GM23338 (cell line): Measurements from ENCODE around the gene AFM. TPM values are rescaled to one million over a fixed set of nuclear protein-coding genes. Genes with fewer than 3 reads are reported as not detected.

Experiments used
- ATAC-seq: fragments of 200-7000 bp; cut with Tn5 transposase; 3 replicates; pipeline ENCODE4 v1.9.1; 2020
- DNase-seq: peaks from one replicate; pipeline ENCODE4 v3.0.0-alpha.2; 2015; ENCODE audit warnings: low spot score
- H2AFZ ChIP-seq: fragments of 200-600 bp; sonication (generic); 2 replicates; pipeline ENCODE4 v1.8.0; 2016; ENCODE audit warnings: antibody characterized with exemption, mild to moderate bottlenecking, moderate library complexity
- H3F3A ChIP-seq: fragments of 200-600 bp; sonication (generic); replicated peaks from 2 replicates; pipeline ENCODE4 v1.8.0; 2017; ENCODE audit warnings: antibody characterized with exemption, mixed run types, low read depth
- H3K27ac ChIP-seq: fragments of 200-600 bp; sonication (generic); 2 replicates; pipeline ENCODE4 v1.6.1; 2016; ENCODE audit warnings: low read depth
- H3K27me3 ChIP-seq: fragments of 200-600 bp; sonication (generic); 2 replicates; pipeline ENCODE4 v1.8.0; 2016; ENCODE audit warnings: mild to moderate bottlenecking, mixed run types, moderate library complexity; ENCODE audit not compliant: insufficient read depth
- H3K36me3 ChIP-seq: fragments of 200-600 bp; sonication (generic); 2 replicates; pipeline ENCODE4 v1.8.0; 2016; ENCODE audit warnings: mild to moderate bottlenecking; ENCODE audit not compliant: insufficient read depth
- H3K4me1 ChIP-seq: fragments of 200-600 bp; sonication (generic); 2 replicates; pipeline ENCODE4 v1.8.0; 2016; ENCODE audit warnings: mild to moderate bottlenecking, moderate library complexity; ENCODE audit not compliant: insufficient read depth
- H3K4me2 ChIP-seq: fragments of 200-600 bp; sonication (generic); 2 replicates; pipeline ENCODE4 v1.7.1; 2017; ENCODE audit warnings: mixed run types
- H3K4me3 ChIP-seq: fragments of 200-600 bp; sonication (generic); 2 replicates; pipeline ENCODE4 v1.6.1; 2016; ENCODE audit warnings: mixed run types
- H3K79me2 ChIP-seq: fragments of 200-600 bp; sonication (generic); replicated peaks from 2 replicates; pipeline ENCODE4 v1.8.0; 2017; ENCODE audit warnings: mild to moderate bottlenecking; ENCODE audit not compliant: insufficient read depth
- H3K9me2 ChIP-seq: fragments of 200-600 bp; sonication (generic); 2 replicates; pipeline ENCODE4 v1.8.0; 2017; ENCODE audit not compliant: insufficient read depth
- H4K20me1 ChIP-seq: fragments of 200-600 bp; sonication (generic); replicated peaks from 2 replicates; pipeline ENCODE4 v1.8.0; 2017; ENCODE audit warnings: mild to moderate bottlenecking; ENCODE audit not compliant: insufficient read depth
- H3K27ac Mint-ChIP-seq: 2 replicates; pipeline ENCODE4 v1.8.0; 2020; ENCODE audit warnings: inconsistent platforms, mild to moderate bottlenecking, moderate library complexity, mixed read lengths
- H3K27me3 Mint-ChIP-seq: 3 replicates; pipeline ENCODE4 v1.8.0; 2022; ENCODE audit warnings: low read depth, mild to moderate bottlenecking, moderate library complexity, mixed read lengths, inconsistent platforms; ENCODE audit not compliant: insufficient read depth, poor library complexity
- H3K36me3 Mint-ChIP-seq: 3 replicates; pipeline ENCODE4 v1.8.0; 2021; ENCODE audit warnings: low read depth, mild to moderate bottlenecking, inconsistent platforms, moderate library complexity, mixed read lengths
- H3K4me1 Mint-ChIP-seq: 3 replicates; pipeline ENCODE4 v1.8.0; 2020; ENCODE audit warnings: mild to moderate bottlenecking, inconsistent platforms, mixed read lengths
- H3K4me3 Mint-ChIP-seq: 3 replicates; pipeline ENCODE4 v1.8.0; 2021; ENCODE audit warnings: moderate library complexity, mild to moderate bottlenecking, inconsistent platforms, mixed read lengths
- H3K9me3 Mint-ChIP-seq: 3 replicates; pipeline ENCODE4 v1.8.0; 2020; ENCODE audit warnings: moderate library complexity, mild to moderate bottlenecking, inconsistent platforms, mixed read lengths
- EZH2 ChIP-seq: fragments of 200-600 bp; sonication (generic); IDR thresholded peaks from one replicate; pipeline ENCODE4 v1.8.0; 2017; ENCODE audit warnings: antibody characterized with exemption, mild to moderate bottlenecking, low read depth; ENCODE audit not compliant: unreplicated experiment
- EZH2phosphoT487 ChIP-seq: fragments of 200-600 bp; sonication (generic); IDR thresholded peaks from one replicate; pipeline ENCODE4 v1.8.1; 2018; ENCODE audit warnings: antibody characterized with exemption; ENCODE audit not compliant: unreplicated experiment
- NANOG ChIP-seq: IDR thresholded peaks from 2 replicates; pipeline ENCODE4 v1.6.1; 2016; ENCODE audit warnings: antibody characterized with exemption, borderline replicate concordance
- POLR2AphosphoS5 ChIP-seq: IDR thresholded peaks from 2 replicates; pipeline ENCODE4 v1.6.1; 2016; ENCODE audit warnings: antibody characterized with exemption, low read depth
- ZNF114 ChIP-seq: fragments of 250-450 bp; sonication (Bioruptor Pico); IDR thresholded peaks from 2 replicates; pipeline ENCODE4 v1.5.0; 2020; ENCODE audit warnings: mild to moderate bottlenecking, moderate library complexity
- ZNF331 ChIP-seq: fragments of 250-450 bp; sonication (Bioruptor Pico); IDR thresholded peaks from 2 replicates; pipeline ENCODE4 v1.5.0; 2020; ENCODE audit warnings: low read depth, mild to moderate bottlenecking, moderate library complexity
- polyA plus RNA-seq: library from polyadenylated mRNA; unstranded; fragments of >200 nt; fragmentation: Nextera tagmentation; extraction: Ambion mirVana; gene quantifications from 2 replicates; pipeline ENCODE4 v1.2.1, GENCODE V29; 2016
- total RNA-seq: library from RNA; depleted of rRNA; stranded (reverse); fragments of >200 nt; shearing (Covaris generic); gene quantifications from 2 replicates; pipeline ENCODE4 v1.2.3, GENCODE V29; 2014
- TF ChIP-seq, protein P1 (sequence below), 2 experiments: fragments of 200-600 bp in 1 of 2; sonication (generic) in 1 of 2; conservative IDR thresholded peaks; 2 replicates each; pipeline versions ENCODE4 v1.5.1 to v1.6.1; 2016 to 2017; ENCODE audit warnings: antibody characterized with exemption in 2 of 2, low read depth in 2 of 2, mild to moderate bottlenecking in 2 of 2, moderate library complexity in 1 of 2
- TF ChIP-seq, protein P2 (sequence below): IDR thresholded peaks from one replicate; pipeline ENCODE4 v1.6.1; 2018; ENCODE audit warnings: antibody characterized with exemption; ENCODE audit not compliant: unreplicated experiment
- TF ChIP-seq, protein P3 (sequence below): fragments of 250-450 bp; sonication (Bioruptor Pico); IDR thresholded peaks from 2 replicates; pipeline ENCODE4 v1.5.0; 2020; ENCODE audit warnings: mild to moderate bottlenecking, moderate library complexity

AFM gene
- total and polyA plus RNA-seq, 2 experiments from 2014 or later, result not detected

DNA sequence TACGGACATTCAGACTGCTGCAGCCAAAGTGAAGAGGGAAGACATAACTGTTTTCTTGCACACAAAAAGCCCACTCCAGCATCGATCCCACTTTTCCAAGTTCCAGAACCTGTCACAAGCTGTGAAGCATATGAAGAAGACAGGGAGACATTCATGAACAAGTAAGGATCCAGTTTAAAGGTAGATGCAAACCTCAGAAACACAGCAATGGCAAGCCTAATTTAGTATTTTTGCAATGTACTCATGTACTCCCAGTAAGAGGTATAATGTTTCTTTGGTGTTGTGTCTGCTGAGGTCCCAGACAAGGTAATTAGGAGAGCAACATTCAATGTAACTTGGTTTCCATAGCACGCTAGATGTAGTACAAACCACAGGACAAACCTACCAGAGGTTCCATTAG is 40.9 kb upstream of the AFM start:
- Histone ChIP-seq H3K79me2 (no peaks in the 10 kb centered on the region), H3K27me3 (no peaks in the 10 kb centered on the region), H3K4me1 (no peaks in the 10 kb centered on the region), H3K27ac (no peak overlapping the region), H3K36me3 (no peaks in the 10 kb centered on the region), H3K4me2 (no peak overlapping the region), H4K20me1 (no peaks in the 10 kb centered on the region), H3K4me3 (no peak overlapping the region), H2AFZ (no peak overlapping the region), H3K9me2 (no peaks in the 10 kb centered on the region), H3F3A (no peaks in the 10 kb centered on the region)
- Mint-ChIP-seq H3K4me1 (no peaks in the 10 kb centered on the region), H3K27me3 (no peaks in the 10 kb centered on the region), H3K4me3 (no peak overlapping the region), H3K36me3 (no peaks in the 10 kb centered on the region), H3K9me3 (no peaks in the 10 kb centered on the region), H3K27ac (no peak overlapping the region)
- DNase-seq (no peak), ATAC-seq (no peak)
- TF ChIP-seq EZH2, result no peak
- TF ChIP-seq POLR2AphosphoS5, result no peak
- TF ChIP-seq, protein P1, sequence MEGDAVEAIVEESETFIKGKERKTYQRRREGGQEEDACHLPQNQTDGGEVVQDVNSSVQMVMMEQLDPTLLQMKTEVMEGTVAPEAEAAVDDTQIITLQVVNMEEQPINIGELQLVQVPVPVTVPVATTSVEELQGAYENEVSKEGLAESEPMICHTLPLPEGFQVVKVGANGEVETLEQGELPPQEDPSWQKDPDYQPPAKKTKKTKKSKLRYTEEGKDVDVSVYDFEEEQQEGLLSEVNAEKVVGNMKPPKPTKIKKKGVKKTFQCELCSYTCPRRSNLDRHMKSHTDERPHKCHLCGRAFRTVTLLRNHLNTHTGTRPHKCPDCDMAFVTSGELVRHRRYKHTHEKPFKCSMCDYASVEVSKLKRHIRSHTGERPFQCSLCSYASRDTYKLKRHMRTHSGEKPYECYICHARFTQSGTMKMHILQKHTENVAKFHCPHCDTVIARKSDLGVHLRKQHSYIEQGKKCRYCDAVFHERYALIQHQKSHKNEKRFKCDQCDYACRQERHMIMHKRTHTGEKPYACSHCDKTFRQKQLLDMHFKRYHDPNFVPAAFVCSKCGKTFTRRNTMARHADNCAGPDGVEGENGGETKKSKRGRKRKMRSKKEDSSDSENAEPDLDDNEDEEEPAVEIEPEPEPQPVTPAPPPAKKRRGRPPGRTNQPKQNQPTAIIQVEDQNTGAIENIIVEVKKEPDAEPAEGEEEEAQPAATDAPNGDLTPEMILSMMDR (conservative IDR thresholded peaks at IDR 0.05; ENCODE audit: low read depth in 2 of 2), result no peak
- TF ChIP-seq, protein P2, sequence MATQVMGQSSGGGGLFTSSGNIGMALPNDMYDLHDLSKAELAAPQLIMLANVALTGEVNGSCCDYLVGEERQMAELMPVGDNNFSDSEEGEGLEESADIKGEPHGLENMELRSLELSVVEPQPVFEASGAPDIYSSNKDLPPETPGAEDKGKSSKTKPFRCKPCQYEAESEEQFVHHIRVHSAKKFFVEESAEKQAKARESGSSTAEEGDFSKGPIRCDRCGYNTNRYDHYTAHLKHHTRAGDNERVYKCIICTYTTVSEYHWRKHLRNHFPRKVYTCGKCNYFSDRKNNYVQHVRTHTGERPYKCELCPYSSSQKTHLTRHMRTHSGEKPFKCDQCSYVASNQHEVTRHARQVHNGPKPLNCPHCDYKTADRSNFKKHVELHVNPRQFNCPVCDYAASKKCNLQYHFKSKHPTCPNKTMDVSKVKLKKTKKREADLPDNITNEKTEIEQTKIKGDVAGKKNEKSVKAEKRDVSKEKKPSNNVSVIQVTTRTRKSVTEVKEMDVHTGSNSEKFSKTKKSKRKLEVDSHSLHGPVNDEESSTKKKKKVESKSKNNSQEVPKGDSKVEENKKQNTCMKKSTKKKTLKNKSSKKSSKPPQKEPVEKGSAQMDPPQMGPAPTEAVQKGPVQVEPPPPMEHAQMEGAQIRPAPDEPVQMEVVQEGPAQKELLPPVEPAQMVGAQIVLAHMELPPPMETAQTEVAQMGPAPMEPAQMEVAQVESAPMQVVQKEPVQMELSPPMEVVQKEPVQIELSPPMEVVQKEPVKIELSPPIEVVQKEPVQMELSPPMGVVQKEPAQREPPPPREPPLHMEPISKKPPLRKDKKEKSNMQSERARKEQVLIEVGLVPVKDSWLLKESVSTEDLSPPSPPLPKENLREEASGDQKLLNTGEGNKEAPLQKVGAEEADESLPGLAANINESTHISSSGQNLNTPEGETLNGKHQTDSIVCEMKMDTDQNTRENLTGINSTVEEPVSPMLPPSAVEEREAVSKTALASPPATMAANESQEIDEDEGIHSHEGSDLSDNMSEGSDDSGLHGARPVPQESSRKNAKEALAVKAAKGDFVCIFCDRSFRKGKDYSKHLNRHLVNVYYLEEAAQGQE, result no peak
- TF ChIP-seq NANOG, result no peak
- no peak for TF ChIP-seq ZNF114 (CRISPR knock-in tag)
- TF ChIP-seq, protein P3, sequence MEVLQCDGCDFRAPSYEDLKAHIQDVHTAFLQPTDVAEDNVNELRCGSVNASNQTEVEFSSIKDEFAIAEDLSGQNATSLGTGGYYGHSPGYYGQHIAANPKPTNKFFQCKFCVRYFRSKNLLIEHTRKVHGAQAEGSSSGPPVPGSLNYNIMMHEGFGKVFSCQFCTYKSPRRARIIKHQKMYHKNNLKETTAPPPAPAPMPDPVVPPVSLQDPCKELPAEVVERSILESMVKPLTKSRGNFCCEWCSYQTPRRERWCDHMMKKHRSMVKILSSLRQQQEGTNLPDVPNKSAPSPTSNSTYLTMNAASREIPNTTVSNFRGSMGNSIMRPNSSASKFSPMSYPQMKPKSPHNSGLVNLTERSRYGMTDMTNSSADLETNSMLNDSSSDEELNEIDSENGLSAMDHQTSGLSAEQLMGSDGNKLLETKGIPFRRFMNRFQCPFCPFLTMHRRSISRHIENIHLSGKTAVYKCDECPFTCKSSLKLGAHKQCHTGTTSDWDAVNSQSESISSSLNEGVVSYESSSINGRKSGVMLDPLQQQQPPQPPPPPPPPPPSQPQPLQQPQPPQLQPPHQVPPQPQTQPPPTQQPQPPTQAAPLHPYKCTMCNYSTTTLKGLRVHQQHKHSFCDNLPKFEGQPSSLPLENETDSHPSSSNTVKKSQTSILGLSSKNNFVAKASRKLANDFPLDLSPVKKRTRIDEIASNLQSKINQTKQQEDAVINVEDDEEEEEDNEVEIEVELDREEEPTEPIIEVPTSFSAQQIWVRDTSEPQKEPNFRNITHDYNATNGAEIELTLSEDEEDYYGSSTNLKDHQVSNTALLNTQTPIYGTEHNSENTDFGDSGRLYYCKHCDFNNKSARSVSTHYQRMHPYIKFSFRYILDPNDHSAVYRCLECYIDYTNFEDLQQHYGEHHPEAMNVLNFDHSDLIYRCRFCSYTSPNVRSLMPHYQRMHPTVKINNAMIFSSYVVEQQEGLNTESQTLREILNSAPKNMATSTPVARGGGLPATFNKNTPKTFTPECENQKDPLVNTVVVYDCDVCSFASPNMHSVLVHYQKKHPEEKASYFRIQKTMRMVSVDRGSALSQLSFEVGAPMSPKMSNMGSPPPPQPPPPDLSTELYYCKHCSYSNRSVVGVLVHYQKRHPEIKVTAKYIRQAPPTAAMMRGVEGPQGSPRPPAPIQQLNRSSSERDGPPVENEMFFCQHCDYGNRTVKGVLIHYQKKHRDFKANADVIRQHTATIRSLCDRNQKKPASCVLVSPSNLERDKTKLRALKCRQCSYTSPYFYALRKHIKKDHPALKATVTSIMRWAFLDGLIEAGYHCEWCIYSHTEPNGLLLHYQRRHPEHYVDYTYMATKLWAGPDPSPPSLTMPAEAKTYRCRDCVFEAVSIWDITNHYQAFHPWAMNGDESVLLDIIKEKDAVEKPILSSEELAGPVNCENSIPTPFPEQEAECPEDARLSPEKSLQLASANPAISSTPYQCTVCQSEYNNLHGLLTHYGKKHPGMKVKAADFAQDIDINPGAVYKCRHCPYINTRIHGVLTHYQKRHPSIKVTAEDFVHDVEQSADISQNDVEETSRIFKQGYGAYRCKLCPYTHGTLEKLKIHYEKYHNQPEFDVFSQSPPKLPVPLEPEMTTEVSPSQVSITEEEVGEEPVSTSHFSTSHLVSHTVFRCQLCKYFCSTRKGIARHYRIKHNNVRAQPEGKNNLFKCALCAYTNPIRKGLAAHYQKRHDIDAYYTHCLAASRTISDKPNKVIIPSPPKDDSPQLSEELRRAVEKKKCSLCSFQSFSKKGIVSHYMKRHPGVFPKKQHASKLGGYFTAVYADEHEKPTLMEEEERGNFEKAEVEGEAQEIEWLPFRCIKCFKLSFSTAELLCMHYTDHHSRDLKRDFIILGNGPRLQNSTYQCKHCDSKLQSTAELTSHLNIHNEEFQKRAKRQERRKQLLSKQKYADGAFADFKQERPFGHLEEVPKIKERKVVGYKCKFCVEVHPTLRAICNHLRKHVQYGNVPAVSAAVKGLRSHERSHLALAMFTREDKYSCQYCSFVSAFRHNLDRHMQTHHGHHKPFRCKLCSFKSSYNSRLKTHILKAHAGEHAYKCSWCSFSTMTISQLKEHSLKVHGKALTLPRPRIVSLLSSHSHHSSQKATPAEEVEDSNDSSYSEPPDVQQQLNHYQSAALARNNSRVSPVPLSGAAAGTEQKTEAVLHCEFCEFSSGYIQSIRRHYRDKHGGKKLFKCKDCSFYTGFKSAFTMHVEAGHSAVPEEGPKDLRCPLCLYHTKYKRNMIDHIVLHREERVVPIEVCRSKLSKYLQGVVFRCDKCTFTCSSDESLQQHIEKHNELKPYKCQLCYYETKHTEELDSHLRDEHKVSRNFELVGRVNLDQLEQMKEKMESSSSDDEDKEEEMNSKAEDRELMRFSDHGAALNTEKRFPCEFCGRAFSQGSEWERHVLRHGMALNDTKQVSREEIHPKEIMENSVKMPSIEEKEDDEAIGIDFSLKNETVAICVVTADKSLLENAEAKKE, result no peak
- no peak for TF ChIP-seq ZNF331 (CRISPR knock-in tag)
- TF ChIP-seq EZH2phosphoT487, result no peak
